Activated naive CD8-positive, alpha-beta T cell treated with anti-CD3 and anti-CD28 coated beads, Interleukin-2, amount 50 U/mL, for 16 hours (primary cell): ENCODE measurements around the gene DPF3.

Experiments
- DNase-seq: peaks from one replicate; pipeline ENCODE4 v3.0.0-alpha.2; 2020; ENCODE audit warnings: low read depth, low spot score

Gene DPF3

GRCh38 chr14:72800848-72801370 lies 93.0 kb downstream of the DPF3 start:
- no peak for DNase-seq

- no peak for DNase-seq
These were observed 93.6 kb downstream of the DPF3 start for GRCh38 chr14:72800296-72800695.

GRCh38 chr14:72796935-72797334 lies 97.0 kb downstream of the DPF3 start:
- no peak for DNase-seq

GRCh38 chr14:72793156-72793939 lies 100.6 kb downstream of the DPF3 start:
- DNase-seq: no peak

- no peak for DNase-seq
These were observed 101.7 kb downstream of the DPF3 start for GRCh38 chr14:72792051-72792788.

GRCh38 chr14:72790887-72791566 lies 102.9 kb downstream of the DPF3 start:
- DNase-seq: no peak

- DNase-seq: no peak
These were observed 104.8 kb downstream of the DPF3 start for GRCh38 chr14:72788972-72789728.

GRCh38 chr14:72788255-72788654 lies 105.6 kb downstream of the DPF3 start:
- DNase-seq: no peak

- DNase-seq: no peak
These were observed 106.1 kb downstream of the DPF3 start for GRCh38 chr14:72787841-72788240.

- DNase-seq: no peak
These were observed 107.2 kb downstream of the DPF3 start for GRCh38 chr14:72786378-72787350.

- no peak for DNase-seq
These were observed 110.2 kb downstream of the DPF3 start for GRCh38 chr14:72783741-72784140.

GRCh38 chr14:72782817-72783216 lies 111.1 kb downstream of the DPF3 start:
- DNase-seq: no peak

- DNase-seq: no peak
These were observed 112.1 kb downstream of the DPF3 start for GRCh38 chr14:72781561-72782508.

GRCh38 chr14:72780751-72781150 lies 113.2 kb downstream of the DPF3 start:
- no peak for DNase-seq

- no peak for DNase-seq
These were observed 114.2 kb downstream of the DPF3 start for GRCh38 chr14:72779679-72780078.

GRCh38 chr14:72777636-72778035 lies 116.3 kb downstream of the DPF3 start:
- DNase-seq: no peak

- no peak for DNase-seq
These were observed 117.1 kb downstream of the DPF3 start for GRCh38 chr14:72776701-72777261.

- no peak for DNase-seq
These were observed 117.9 kb downstream of the DPF3 start for GRCh38 chr14:72775923-72776554.
